HAP-1 (cell line): ENCODE results near the gene MYOM1.

Source experiments
- DNase-seq, 2 experiments: peaks; one replicate each; pipeline ENCODE4 v3.0.0-alpha.2; 2016 to 2020; ENCODE audit warnings: low spot score in 2 of 2
- H3K27me3 ChIP-seq: fragments of 250-450 bp; sonication (Bioruptor Pico); 2 replicates; pipeline ENCODE4 v1.5.1; 2020; ENCODE audit warnings: low read depth, mild to moderate bottlenecking, moderate library complexity
- H3K36me3 ChIP-seq: fragments of 250-450 bp; sonication (Bioruptor Pico); replicated peaks from 2 replicates; pipeline ENCODE4 v1.5.1; 2020; ENCODE audit warnings: mild to moderate bottlenecking
- H3K4me1 ChIP-seq: fragments of 250-450 bp; sonication (Bioruptor Pico); 2 replicates; pipeline ENCODE4 v1.5.1; 2020; ENCODE audit warnings: mild to moderate bottlenecking
- H3K4me3 ChIP-seq: fragments of 250-450 bp; sonication (Bioruptor Pico); 2 replicates; pipeline ENCODE4 v1.5.1; 2020; ENCODE audit warnings: mild to moderate bottlenecking, moderate library complexity
- H3K9me3 ChIP-seq: fragments of 250-450 bp; sonication (Bioruptor Pico); 2 replicates; pipeline ENCODE4 v1.5.1; 2020; ENCODE audit warnings: mild to moderate bottlenecking, moderate library complexity
- in situ Hi-C: fragments of 300-500 bp; cut with MboI; formaldehyde crosslinking; loops from 3 replicates; pipeline ENCODE4 v1.14.3; 2020; ENCODE audit warnings: low sequenced_read_pairs, inconsistent platforms, mixed read lengths

MYOM1 gene

DNA sequence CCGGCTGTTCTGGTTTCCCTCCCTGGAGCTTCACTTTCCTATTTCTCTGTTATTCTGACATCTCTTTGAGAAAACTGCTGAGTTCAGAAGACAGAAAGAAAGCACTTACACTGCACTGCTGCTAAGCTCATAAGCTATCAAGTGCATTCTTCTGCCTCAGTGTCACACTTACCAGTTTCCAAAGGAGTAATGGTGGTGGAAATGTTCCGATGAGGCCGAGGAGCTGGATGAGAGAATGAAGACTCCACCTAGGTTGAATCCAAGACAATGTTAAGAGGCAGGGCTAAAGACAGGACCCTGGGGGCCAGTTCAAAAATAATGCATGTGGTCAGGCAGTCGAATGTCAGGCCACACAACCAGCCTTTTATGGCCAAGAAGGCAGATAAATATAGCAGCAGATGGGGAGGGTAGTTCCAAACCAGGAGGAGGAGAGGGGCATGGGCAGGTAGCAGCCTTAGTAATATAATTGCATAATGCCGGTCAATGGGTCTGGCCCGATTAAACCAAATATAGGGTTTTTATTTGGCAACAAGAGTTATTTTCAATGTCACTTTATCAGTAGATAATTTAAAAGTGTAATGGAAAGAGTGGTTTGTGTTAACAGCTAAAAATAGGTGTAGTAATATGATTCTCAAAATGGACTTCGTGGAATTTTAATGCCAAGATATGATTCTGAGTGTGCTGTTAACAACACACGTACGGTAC lies at the start of gene MYOM1:
TSS of gene MYOM1 (minus strand) at position 338 of the 705 bp plus-strand sequence. CDS start 4,745 bp downstream, outside the sequence.
- Histone ChIP-seq H3K36me3 (no peaks in the 10 kb centered on the region), H3K9me3 (no peaks in the 10 kb centered on the region), H3K4me3 (no peak within 1 kb of the TSS), H3K27me3 (no peaks in the 10 kb centered on the region), H3K4me1 (peaks cover 9% of the 10 kb centered on the region)
- in situ Hi-C loops: no loop called here
- no peak for DNase-seq

DNA sequence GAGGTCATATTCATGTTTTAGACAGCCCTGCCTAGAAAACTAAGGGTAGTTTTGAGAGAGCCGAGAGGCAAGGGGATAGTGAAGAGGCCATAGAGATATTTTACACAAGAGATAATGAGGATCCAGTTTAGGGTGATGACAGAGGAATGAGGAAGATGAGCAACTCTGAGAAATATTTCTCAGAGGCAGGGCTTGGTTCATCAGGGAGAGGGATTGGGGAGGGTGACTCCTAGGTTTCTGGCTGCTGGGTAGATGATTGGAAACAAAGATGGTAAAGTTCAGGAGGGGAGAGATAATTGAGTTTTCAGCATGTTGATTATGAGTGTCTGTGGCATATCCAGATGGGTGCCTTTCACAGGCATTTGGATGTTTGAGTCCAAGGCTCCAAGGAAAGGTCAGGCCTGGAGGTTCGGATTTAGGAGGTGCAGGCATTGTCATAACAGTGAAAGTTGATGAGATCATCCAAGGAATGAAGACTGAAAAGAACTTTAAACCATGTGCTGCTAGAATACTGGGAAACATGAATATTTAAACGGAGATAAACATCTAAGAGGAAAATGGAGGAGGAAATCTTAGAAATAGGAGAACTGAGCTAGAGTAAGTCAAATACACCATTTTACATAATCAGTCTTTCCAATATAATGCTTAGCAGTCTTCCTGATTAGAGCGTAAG lies 49.6 kb upstream of the MYOM1 start:
- no peaks in the 10 kb centered on the region for H3K9me3 ChIP-seq
- DNase-seq: no peak
- H3K4me3 ChIP-seq: no peak overlapping the region
- peaks cover 13% of the 10 kb centered on the region for H3K4me1 ChIP-seq
- peaks cover 14% of the 10 kb centered on the region for H3K36me3 ChIP-seq
- H3K27me3 ChIP-seq: no peaks in the 10 kb centered on the region
- in situ Hi-C loops: no loop called here

DNA sequence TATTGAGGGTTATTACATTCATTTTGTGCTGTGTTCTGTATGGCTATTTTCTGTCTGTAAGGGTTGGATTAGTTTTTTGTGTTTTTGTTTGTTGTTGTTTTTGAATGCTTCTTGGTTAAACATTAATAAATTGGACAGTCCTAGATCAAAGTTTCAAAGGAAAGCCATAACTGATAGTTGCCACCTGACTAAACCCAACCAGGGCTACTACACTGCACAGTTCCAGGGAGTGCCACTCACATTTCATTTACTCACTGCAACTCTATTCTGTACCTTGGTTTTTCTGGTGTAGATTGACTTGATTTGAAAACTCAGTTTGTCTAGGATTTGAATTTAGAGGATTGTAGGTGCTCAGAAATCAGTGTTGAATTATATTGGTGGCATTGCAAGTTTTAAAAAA lies 48.5 kb upstream of the MYOM1 start:
- Histone ChIP-seq H3K9me3 (no peaks in the 10 kb centered on the region), H3K27me3 (no peaks in the 10 kb centered on the region), H3K4me3 (no peak overlapping the region), H3K4me1 (peaks cover 13% of the 10 kb centered on the region), H3K36me3 (peaks cover 5% of the 10 kb centered on the region)
- no peak for DNase-seq
- in situ Hi-C loops: no loop called here

DNA sequence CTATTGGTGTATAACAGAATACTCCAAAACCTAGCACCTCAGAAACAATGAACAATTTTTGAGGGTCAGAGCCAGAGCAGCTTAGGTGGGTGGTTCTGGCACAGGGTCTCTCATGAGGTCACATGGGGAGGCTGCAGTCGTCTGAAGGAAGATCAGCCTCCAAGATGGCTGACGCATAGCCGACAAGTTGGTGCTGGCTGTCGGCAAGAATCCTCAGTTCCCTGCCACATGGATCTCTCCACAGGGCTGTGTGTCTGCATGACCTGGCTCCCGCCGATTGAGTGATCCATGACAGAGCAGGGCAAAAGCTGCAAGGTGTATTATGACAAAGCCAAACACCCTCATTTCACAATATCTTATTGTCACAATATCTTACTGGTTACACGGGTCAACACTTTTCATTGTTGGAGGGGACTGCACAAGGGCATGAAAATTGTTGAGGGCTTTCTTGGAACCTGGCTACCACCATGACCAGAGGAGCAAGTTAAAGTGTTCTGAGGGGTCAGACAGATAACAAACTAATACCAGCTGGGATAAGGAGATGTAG lies 46.4 kb upstream of the MYOM1 start:
- DNase-seq: no peak
- Histone ChIP-seq H3K36me3 (no peaks in the 10 kb centered on the region), H3K9me3 (no peaks in the 10 kb centered on the region), H3K4me3 (no peak overlapping the region), H3K4me1 (peaks cover 13% of the 10 kb centered on the region), H3K27me3 (no peaks in the 10 kb centered on the region)
- in situ Hi-C loops: no loop called here

DNA sequence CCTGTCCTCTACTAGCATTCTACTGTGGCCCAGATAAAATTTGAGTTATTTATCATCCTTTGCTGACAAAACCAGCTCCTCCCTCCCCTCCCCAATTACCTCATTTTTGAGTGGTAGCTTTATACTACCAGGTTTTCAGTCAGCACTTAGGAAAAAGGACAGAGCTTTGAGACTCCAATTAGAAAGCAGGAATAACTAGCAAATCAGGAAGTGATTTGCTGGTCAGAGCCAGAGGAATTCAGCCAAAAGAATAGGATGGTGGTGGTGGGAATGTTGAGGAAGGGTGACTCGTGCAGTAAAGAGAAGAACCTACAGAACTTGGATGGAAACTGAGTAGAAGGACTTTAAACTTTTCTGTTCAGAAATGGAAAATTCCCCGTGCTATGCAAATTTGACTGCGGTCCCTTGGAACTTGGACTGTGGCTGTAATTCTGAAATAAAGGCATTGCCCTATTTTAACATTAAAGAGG lies 45.8 kb upstream of the MYOM1 start:
- peaks cover 19% of the 10 kb centered on the region for H3K4me1 ChIP-seq
- in situ Hi-C loops: no loop called here
- H3K4me3 ChIP-seq: no peak overlapping the region
- no peak for DNase-seq
- no peaks in the 10 kb centered on the region for H3K27me3 ChIP-seq
- no peaks in the 10 kb centered on the region for H3K36me3 ChIP-seq
- H3K9me3 ChIP-seq: no peaks in the 10 kb centered on the region

- in situ Hi-C loops: no loop called here
- Histone ChIP-seq H3K4me1 (peaks cover 28% of the 10 kb centered on the region), H3K4me3 (peak overlapping the region; percentile 62; the same call in 1 of the 2 replicates)
These were observed 44.6 kb upstream of the MYOM1 start for GRCh38 chr18:3264362-3264761.

GRCh38 chr18:3263132-3263700 lies 43.4 kb upstream of the MYOM1 start:
- H3K36me3 ChIP-seq: peaks cover 6% of the 10 kb centered on the region; the same call in 1 of the 2 replicates
- peak overlapping the region; percentile 62 for H3K4me3 ChIP-seq
- no peaks in the 10 kb centered on the region for H3K9me3 ChIP-seq
- in situ Hi-C loops: no loop called here
- H3K4me1 ChIP-seq: peaks cover 35% of the 10 kb centered on the region
- no peaks in the 10 kb centered on the region for H3K27me3 ChIP-seq
- DNase-seq: no peak

More at GRCh38 chr18:3264362-3264761, 44.6 kb upstream of the MYOM1 start:
- Histone ChIP-seq H3K9me3 (no peaks in the 10 kb centered on the region), H3K27me3 (no peaks in the 10 kb centered on the region), H3K36me3 (no peaks in the 10 kb centered on the region)
- DNase-seq: no peak

GRCh38 chr18:3262234-3263131 lies 42.7 kb upstream of the MYOM1 start:
- Histone ChIP-seq H3K27me3 (no peaks in the 10 kb centered on the region), H3K36me3 (peaks cover 7% of the 10 kb centered on the region; the same call in 1 of the 2 replicates), H3K9me3 (no peaks in the 10 kb centered on the region), H3K4me1 (peaks cover 38% of the 10 kb centered on the region), H3K4me3 (peak overlapping the region; percentile 62)
- in situ Hi-C loops: no loop called here
- peak in 1 of 2 experiments; percentile 40 for DNase-seq

- Histone ChIP-seq H3K36me3 (peaks cover 8% of the 10 kb centered on the region), H3K4me1 (peaks cover 45% of the 10 kb centered on the region), H3K27me3 (no peaks in the 10 kb centered on the region), H3K9me3 (no peaks in the 10 kb centered on the region), H3K4me3 (peak within 1 kb of the TSS; percentile 62)
- DNase-seq: peak; percentile 72 to 84
- in situ Hi-C loops: no loop called here
These were observed 41.8 kb upstream of the MYOM1 start, which contains the start of gene MYL12B for GRCh38 chr18:3261373-3262233. Gene MYL12B (plus strand): TSS chr18:3262133. CDS start chr18:3272899, 10,766 bp downstream.

DNA sequence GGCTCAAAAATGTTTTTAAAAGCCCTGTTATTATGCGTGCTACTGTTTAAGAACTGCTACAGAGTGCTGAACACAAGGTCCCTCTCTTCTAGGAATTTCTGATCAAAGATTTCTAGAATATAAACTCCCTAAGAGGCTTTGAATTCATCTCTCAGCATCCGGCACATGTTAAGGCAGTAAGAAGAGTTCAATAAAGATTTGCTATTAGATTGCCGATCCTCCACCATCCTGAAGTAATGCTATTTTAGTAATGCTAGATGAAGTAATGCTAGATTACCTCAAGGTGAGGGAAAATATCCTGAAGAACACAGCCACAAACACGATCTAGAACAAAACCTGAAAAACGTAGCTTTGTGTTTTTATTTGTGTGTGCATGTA lies 41.2 kb upstream of the MYOM1 start:
- no peak for DNase-seq
- Histone ChIP-seq H3K4me1 (peaks cover 51% of the 10 kb centered on the region), H3K9me3 (no peaks in the 10 kb centered on the region), H3K27me3 (no peaks in the 10 kb centered on the region), H3K4me3 (peak overlapping the region; percentile 62), H3K36me3 (peaks cover 14% of the 10 kb centered on the region)
- in situ Hi-C loops: no loop called here

DNA sequence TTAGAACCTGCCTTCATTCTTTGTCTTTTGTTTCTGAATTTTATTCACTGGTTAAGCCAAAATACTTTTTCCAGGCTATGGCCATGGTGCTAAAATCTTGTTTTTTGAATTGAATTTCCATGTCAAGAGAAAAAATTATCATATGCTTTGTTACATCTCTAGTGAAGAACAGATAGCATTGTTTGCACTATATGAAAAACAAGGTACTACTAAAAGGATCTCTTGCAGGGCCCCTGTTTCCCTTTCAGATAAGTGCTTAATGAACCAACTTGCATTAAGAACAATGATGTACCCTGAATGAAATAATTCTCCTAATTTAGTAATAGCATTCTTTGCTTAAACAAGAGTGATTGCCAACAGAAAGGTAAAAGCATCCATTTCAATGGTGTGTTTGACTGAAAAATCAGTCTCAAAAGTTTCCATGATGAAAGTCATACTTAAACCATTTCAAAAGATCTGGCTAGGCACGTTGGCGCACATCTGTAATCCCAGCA lies 37.9 kb upstream of the MYOM1 start:
- in situ Hi-C loops: no loop called here
- Histone ChIP-seq H3K27me3 (no peaks in the 10 kb centered on the region), H3K9me3 (no peaks in the 10 kb centered on the region), H3K36me3 (peaks cover 47% of the 10 kb centered on the region), H3K4me1 (peaks cover 50% of the 10 kb centered on the region), H3K4me3 (no peak overlapping the region)
- DNase-seq: peak; percentile 44 to 96
